GM19351 (cell line): ENCODE data around the gene DDX49.

ENCODE experiments used
- ATAC-seq: cut with Tn5 transposase; IDR thresholded peaks from one replicate; pipeline ENCODE4 v1.9.1; 2021; ENCODE audit warnings: mild to moderate bottlenecking, moderate library complexity; ENCODE audit not compliant: unreplicated experiment

The DDX49 gene

DNA sequence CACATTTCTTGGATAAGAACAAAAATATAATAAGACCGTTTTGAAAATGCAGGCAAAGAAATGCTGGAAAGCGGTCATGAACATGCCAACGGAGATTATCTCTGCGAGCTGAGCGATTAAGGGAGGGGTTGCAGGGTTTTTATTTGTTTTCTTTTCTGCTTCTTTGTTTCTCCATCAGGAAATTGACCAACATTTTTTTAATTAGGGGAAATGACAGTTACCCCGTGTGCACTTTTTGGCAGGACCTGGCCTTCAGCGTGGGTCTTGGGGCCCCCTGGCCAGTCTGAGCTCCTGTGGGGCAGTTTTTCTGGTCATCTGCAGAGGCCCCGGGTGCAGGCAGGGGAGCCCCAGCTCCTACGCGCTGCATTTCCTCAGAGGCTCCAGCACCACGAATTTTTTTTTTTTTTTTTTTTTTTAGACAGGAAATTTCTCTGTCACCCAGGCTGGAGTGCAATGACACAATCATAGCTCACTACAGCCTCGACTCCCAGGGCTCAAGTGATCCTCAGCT is 52.8 kb downstream of the DDX49 start:
- ATAC-seq, result no peak

DNA sequence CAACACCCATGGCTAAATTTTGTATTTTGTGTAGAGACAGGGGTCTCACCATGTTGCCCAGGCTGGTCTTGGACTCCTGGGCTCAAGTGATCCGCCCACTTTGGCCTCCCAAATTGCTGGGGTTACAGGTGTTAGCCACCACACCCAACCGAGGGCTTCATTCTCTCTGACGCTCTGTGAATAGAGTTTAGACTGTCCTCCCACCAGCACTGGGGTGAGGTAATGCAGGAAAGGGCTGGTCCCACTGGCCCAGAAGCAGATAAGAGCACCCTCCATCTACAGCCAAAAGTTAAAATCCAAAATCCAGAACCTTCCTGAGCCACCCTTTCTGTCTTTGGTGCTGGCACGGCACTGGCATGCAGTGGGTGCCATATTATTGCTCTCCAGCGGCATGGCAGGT is 53.3 kb downstream of the DDX49 start:
- ATAC-seq, result no peak

DNA sequence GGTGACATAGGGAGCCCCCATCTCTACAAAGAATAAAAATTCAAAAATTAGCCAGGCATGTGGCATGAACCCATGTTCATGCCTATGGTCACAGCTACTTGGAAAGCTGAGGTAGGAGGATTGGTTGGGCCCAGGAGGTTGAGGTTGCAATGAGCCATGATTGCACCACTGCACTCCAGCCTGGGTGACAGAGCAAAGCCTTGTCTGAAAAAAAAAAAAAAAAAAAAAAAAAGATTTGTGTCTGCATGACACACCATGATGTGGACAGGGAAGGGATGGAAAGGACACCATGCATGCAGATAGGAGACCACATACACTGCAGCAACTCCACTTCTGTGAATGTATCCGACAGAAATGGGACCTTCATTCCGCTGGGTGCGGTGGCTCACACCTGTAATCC is 55.5 kb downstream of the DDX49 start:
- ATAC-seq, result no peak

DNA sequence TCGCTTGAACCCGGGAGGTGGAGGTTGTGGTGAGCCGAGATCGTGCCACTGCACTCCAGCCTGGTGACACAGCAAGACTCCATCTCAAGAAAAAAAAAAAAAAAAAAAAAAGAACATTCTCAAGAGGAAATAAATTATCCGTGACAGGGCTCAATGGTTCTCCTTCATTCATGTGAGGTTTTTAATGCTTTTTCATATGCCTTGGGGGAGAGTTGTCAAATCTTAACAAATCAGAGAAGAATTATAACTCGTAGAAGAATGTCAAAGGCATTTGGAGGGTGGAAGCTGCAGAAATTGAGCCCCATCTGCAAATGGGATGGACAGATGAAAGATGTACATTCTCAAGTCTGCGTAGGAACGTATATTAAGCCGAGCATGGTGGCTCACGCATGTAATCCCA is 56.4 kb downstream of the DDX49 start:
- ATAC-seq, result no peak
